B cell (primary cell): ENCODE results near the gene HYLS1. TPM values are rescaled to one million over a fixed set of nuclear protein-coding genes. Genes with fewer than 3 reads are reported as not detected.
A peak's percentile ranks its signal among the peaks of the same experiment; 100 is the strongest.
"Not testable (repeated sequence)": the region's sequence is repeated elsewhere in the genome, so short reads cannot be mapped to it uniquely, and the experiment has no call there.

Experiments
- ATAC-seq: fragments of 200-7000 bp; cut with Tn5 transposase; one replicate; pipeline ENCODE4 v1.10.0; 2021; ENCODE audit warnings: low read depth, mild to moderate bottlenecking, moderate number of reproducible peaks, moderate library complexity
- CTCF ChIA-PET: fragments of 350-600 bp; sonication (Branson Sonifier 250); formaldehyde crosslinking; loops from one replicate; lab custom pipeline; 2021; ENCODE audit warnings: antibody characterized with exemption, inconsistent platforms; lab: Charles Lee
- POLR2A ChIA-PET: fragments of 350-600 bp; sonication (Branson Sonifier 250); formaldehyde crosslinking; loops from one replicate; lab custom pipeline; 2021; ENCODE audit warnings: antibody characterized with exemption; lab: Charles Lee
- DNase-seq: peaks from one replicate; pipeline ENCODE4 v3.0.0; 2013
- H2AFZ ChIP-seq: 2 replicates; pipeline ENCODE4 v1.6.1; 2012; ENCODE audit warnings: mild to moderate bottlenecking, low read depth, low read length; ENCODE audit not compliant: insufficient read depth, poor library complexity, severe bottlenecking
- H3K27ac ChIP-seq, 2 donors: 1 replicate in 1 of 2; 2 replicates in 1 of 2; pipeline ENCODE4 v1.5.1; 2012 to 2013; ENCODE audit warnings: low read length in 2 of 2, mild to moderate bottlenecking in 2 of 2, moderate library complexity in 1 of 2
- H3K27me3 ChIP-seq, 4 experiments: fragments of 200-600 bp in 1 of 4; sonication (generic) in 1 of 4; replicated peaks in 1 of 4; 1 replicate in 2 of 4; 2 replicates in 2 of 4; pipeline versions ENCODE4 v1.6.1 to v1.7.0; 2013 to 2016; ENCODE audit warnings: low read length in 3 of 4, mild to moderate bottlenecking in 2 of 4, mixed read lengths in 1 of 4, moderate library complexity in 1 of 4; ENCODE audit not compliant: insufficient read depth in 4 of 4, control insufficient read depth in 3 of 4; ENCODE audit errors: control extremely low read depth in 1 of 4
- H3K36me3 ChIP-seq, 2 experiments: replicated peaks in 1 of 2; 1 replicate in 1 of 2; 2 replicates in 1 of 2; pipeline versions ENCODE4 v1.6.1 to v1.7.1; 2013; ENCODE audit warnings: low read length in 1 of 2; ENCODE audit not compliant: insufficient read depth in 2 of 2, control insufficient read depth in 1 of 2; ENCODE audit errors: control extremely low read depth in 1 of 2, extremely low read depth in 1 of 2
- H3K4me1 ChIP-seq, 2 donors: fragments of 200-600 bp in 1 of 2; sonication (generic) in 1 of 2; 1 replicate in 1 of 2; 2 replicates in 1 of 2; pipeline versions ENCODE4 v1.5.1 to v1.6.1; 2013 to 2017; ENCODE audit warnings: low read length in 2 of 2; ENCODE audit not compliant: control insufficient read depth in 2 of 2, insufficient read depth in 2 of 2
- H3K4me2 ChIP-seq: replicated peaks from 2 replicates; pipeline ENCODE3; 2012; ENCODE audit warnings: mild to moderate bottlenecking, low read depth, low read length; ENCODE audit not compliant: poor library complexity, severe bottlenecking
- H3K4me3 ChIP-seq, 5 experiments: fragments of 200-600 bp in 1 of 5; sonication (generic) in 1 of 5; 1 replicate in 3 of 5; 2 replicates in 2 of 5; pipeline versions ENCODE4 v1.5.1 to v1.7.0; 2011 to 2016; ENCODE audit warnings: low read length in 4 of 5, mild to moderate bottlenecking in 4 of 5, low read depth in 2 of 5, control low read depth in 1 of 5, moderate library complexity in 1 of 5; ENCODE audit not compliant: insufficient read depth in 1 of 5; ENCODE audit errors: control extremely low read depth in 1 of 5, extremely low read depth in 1 of 5
- H3K79me2 ChIP-seq: fragments of 200-600 bp; sonication (generic); one replicate; pipeline ENCODE4 v1.6.0; 2016; ENCODE audit warnings: low read length; ENCODE audit not compliant: control insufficient read depth, insufficient read depth
- H3K9ac ChIP-seq: fragments of 200-600 bp; sonication (generic); 2 replicates; pipeline ENCODE4 v1.6.1; 2017; ENCODE audit warnings: mild to moderate bottlenecking, low read length, moderate library complexity
- H3K9me3 ChIP-seq, 3 donors: one replicate each; pipeline versions ENCODE4 v1.6.1 to v1.7.1; 2013; ENCODE audit warnings: low read length in 2 of 3; ENCODE audit not compliant: control insufficient read depth in 2 of 3, insufficient read depth in 1 of 3; ENCODE audit errors: control extremely low read depth in 1 of 3
- H4K20me1 ChIP-seq: 2 replicates; pipeline ENCODE4 v1.6.0; 2012; ENCODE audit warnings: mild to moderate bottlenecking, low read length; ENCODE audit not compliant: insufficient read depth, control insufficient read depth, poor library complexity, severe bottlenecking
- H3K27ac Mint-ChIP-seq: one replicate; pipeline ENCODE4 v1.8.0; 2021; ENCODE audit warnings: mixed read lengths
- H3K27me3 Mint-ChIP-seq: one replicate; pipeline ENCODE4 v1.8.0; 2021; ENCODE audit warnings: mixed read lengths
- H3K4me1 Mint-ChIP-seq: one replicate; pipeline ENCODE4 v1.8.0; 2021; ENCODE audit warnings: mixed read lengths
- H3K4me3 Mint-ChIP-seq: one replicate; pipeline ENCODE4 v1.8.0; 2021; ENCODE audit warnings: mixed read lengths
- H3K9me3 Mint-ChIP-seq: one replicate; pipeline ENCODE4 v1.8.0; 2022; ENCODE audit warnings: mixed read lengths; ENCODE audit not compliant: insufficient read depth
- CTCF ChIP-seq: fragments of 200-600 bp; IDR thresholded peaks from one replicate; pipeline ENCODE4 v1.8.0; 2022; ENCODE audit warnings: antibody characterized with exemption, mild to moderate bottlenecking
- EZH2 ChIP-seq: IDR thresholded peaks from 2 replicates; pipeline ENCODE4 v1.6.1; 2012; ENCODE audit warnings: borderline replicate concordance, low read depth, mild to moderate bottlenecking, moderate library complexity, low read length; ENCODE audit not compliant: insufficient read depth, poor library complexity, severe bottlenecking
- WGBS: methylation state at CpG from one replicate; pipeline ENCODE4 v1.1.5; 2013; ENCODE audit warnings: missing lambda C conversion rate; ENCODE audit not compliant: insufficient coverage; 5-methylcytosine and 5-hydroxymethylcytosine counted together
- intact Hi-C: fragments of 100-400 bp; cut with micrococcal nuclease; formaldehyde crosslinking; loops from one replicate; pipeline ENCODE4 v1.10.0; 2022
- polyA plus RNA-seq: library from polyadenylated mRNA; depleted of rRNA; stranded (reverse); fragments of >200 nt; gene quantifications from 2 replicates; pipeline ENCODE4 v1.2.3, GENCODE V29; 2012
- total RNA-seq, 2 donors: library from RNA; stranded (reverse); fragments of 120-200 nt in 1 of 2; gene quantifications; 1 replicate in 1 of 2; 2 replicates in 1 of 2; pipeline versions ENCODE4 v1.2.3 to v1.2.4, GENCODE V29; 2013 to 2022

Gene HYLS1
- total and polyA plus RNA-seq, 2 donors (not counting 1 experiment from before 2014, with no cell fraction given) = 3.1 to 9.4 TPM

- intact Hi-C loops = no loop called here
Observed at GRCh38 chr11:125842321-125842948, 45.0 kb upstream of the HYLS1 start.

DNA sequence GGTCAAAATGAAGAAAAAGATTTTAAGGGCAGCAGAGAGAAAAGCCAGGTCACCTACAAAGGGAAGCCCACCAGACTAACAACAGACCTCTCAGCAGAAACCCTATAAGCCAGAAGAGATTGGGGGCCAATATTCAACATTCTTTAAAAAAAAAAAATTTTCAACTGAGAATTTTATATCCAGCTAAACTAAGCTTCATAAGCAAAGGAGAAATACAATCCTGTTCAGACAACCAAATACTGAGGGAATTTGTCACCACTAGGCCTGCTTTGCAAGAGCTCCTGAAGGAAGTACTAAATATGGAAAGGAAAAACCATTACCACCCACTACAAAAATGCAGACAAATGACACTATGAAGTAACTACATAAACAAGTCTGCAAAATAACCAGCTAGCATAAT lies 41.3 kb upstream of the HYLS1 start:
- TF ChIP-seq EZH2 (no peak), CTCF (no peak)
- H2AFZ ChIP-seq = no peak overlapping the region
- Mint-ChIP-seq H3K27me3 (no peaks in the 10 kb centered on the region), H3K9me3 (peaks cover 14% of the 10 kb centered on the region), H3K27ac (no peak overlapping the region), H3K4me1 (no peaks in the 10 kb centered on the region), H3K4me3 (no peak overlapping the region)
- no peak overlapping the region for H3K9ac ChIP-seq
- no peaks in the 10 kb centered on the region for H3K27me3 ChIP-seq
- no peaks in the 10 kb centered on the region for H4K20me1 ChIP-seq
- no peaks in the 10 kb centered on the region for H3K4me1 ChIP-seq
- H3K9me3 ChIP-seq = peaks cover 0 to 23% (median 15%) of the 10 kb centered on the region in 3 donors
- H3K27ac ChIP-seq = no peak overlapping the region
- ChIA-PET POLR2A (no interaction called here), CTCF (no interaction called here)
- intact Hi-C loops = no loop called here
- no peaks in the 10 kb centered on the region for H3K79me2 ChIP-seq
- H3K4me2 ChIP-seq = no peak overlapping the region
- H3K4me3 ChIP-seq = no peak overlapping the region
- ATAC-seq = no peak
- DNase-seq = no peak
- no peaks in the 10 kb centered on the region for H3K36me3 ChIP-seq

More at GRCh38 chr11:125842321-125842948, 45.0 kb upstream of the HYLS1 start:
- Histone ChIP-seq H3K9me3 (peaks cover 0 to 23% (median 15%) of the 10 kb centered on the region in 3 donors), H3K27ac (no peak overlapping the region), H2AFZ (no peak overlapping the region), H3K36me3 (no peaks in the 10 kb centered on the region), H3K79me2 (no peaks in the 10 kb centered on the region), H4K20me1 (no peaks in the 10 kb centered on the region), H3K27me3 (no peaks in the 10 kb centered on the region), H3K4me1 (no peaks in the 10 kb centered on the region), H3K4me2 (no peak overlapping the region), H3K4me3 (no peak overlapping the region), H3K9ac (no peak overlapping the region)
- H3K9me3 Mint-ChIP-seq = peaks cover 14% of the 10 kb centered on the region
- H3K4me3 Mint-ChIP-seq = no peak overlapping the region
- no peak for TF ChIP-seq CTCF
- TF ChIP-seq EZH2 = no peak
- no peaks in the 10 kb centered on the region for H3K4me1 Mint-ChIP-seq
- peaks cover 5% of the 10 kb centered on the region for H3K27me3 Mint-ChIP-seq
- ATAC-seq (no peak), DNase-seq (peak; percentile 12)
- no peak overlapping the region for H3K27ac Mint-ChIP-seq
- ChIA-PET POLR2A (no interaction called here), CTCF (no interaction called here)
- 60% methylated on average over 2 of the region's 3 CpGs for WGBS

DNA sequence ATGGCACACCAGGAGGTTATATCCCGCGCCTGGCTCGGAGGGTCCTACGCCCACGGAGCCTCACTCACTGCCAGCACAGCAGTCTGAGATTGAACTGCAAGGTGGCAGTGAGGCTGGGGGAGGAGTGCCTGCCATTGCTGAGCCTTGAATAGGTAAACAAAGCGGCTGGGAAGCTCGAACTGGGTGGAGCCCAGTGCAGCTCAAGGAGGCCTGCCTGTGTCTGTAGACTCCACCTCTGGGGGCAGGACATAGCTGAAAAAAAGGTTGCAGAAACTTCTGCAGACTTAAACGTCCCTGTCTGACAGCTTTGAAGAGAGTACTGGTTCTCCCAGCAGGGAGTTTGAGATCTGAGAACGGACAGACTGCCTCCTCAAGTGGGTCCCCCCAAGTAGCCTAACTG lies 29.8 kb upstream of the HYLS1 start:
- ATAC-seq, H3K27me3 ChIP-seq, H3K4me2 ChIP-seq, H3K27ac ChIP-seq, H3K9me3 ChIP-seq, intact Hi-C loops, H4K20me1 ChIP-seq, DNase-seq, H3K4me3 Mint-ChIP-seq, H3K9me3 Mint-ChIP-seq, POLR2A ChIA-PET, H3K4me3 ChIP-seq, H3K79me2 ChIP-seq, CTCF ChIA-PET, H3K4me1 ChIP-seq, H3K9ac ChIP-seq, H3K36me3 ChIP-seq, H2AFZ ChIP-seq, H3K4me1 Mint-ChIP-seq, H3K27ac Mint-ChIP-seq: not testable (repeated sequence)
- 98% methylated on average over 9 of the region's 9 CpGs for WGBS
- peaks cover 14% of the 10 kb centered on the region for H3K27me3 Mint-ChIP-seq
